ENCODE measurements around the gene KIF12. TPM values are rescaled to one million over a fixed set of nuclear protein-coding genes. Genes with fewer than 3 reads are reported as not detected.

KIF12 gene
- total and polyA plus RNA-seq, 2 experiments from 2014 or later: 4.2 to 4.3 TPM

GRCh38 chr9:114105236-114105635 lies 6.1 kb upstream of the KIF12 start:
- no peak overlapping the region for H2AFZ ChIP-seq
- peaks cover 12% of the 10 kb centered on the region for H3K4me1 Mint-ChIP-seq
- H4K20me1 ChIP-seq (replicated peaks; ENCODE audit: insufficient read depth): no peaks in the 10 kb centered on the region
- no peaks in the 10 kb centered on the region for H3F3A ChIP-seq (replicated peaks; ENCODE audit: low read depth)
- no peak overlapping the region for H3K4me3 ChIP-seq
- H3K27ac ChIP-seq (ENCODE audit: low read depth): no peak overlapping the region
- no peak overlapping the region for H3K27ac Mint-ChIP-seq
- H3K9me3 Mint-ChIP-seq: peaks cover 13% of the 10 kb centered on the region
- TF ChIP-seq ZNF462 (CRISPR knock-in tag; IDR thresholded peaks at IDR 0.05) (no peak), ETS1 (IDR thresholded peaks at IDR 0.05) (no peak), ZNF331 (CRISPR knock-in tag; IDR thresholded peaks at IDR 0.05; ENCODE audit: low read depth) (no peak), NANOG (IDR thresholded peaks at IDR 0.05; ENCODE audit: borderline replicate concordance) (no peak), CTCF (conservative IDR thresholded peaks at IDR 0.05; ENCODE audit: low read depth in 2 of 2) (no peak), ZNF114 (CRISPR knock-in tag; IDR thresholded peaks at IDR 0.05) (no peak), REST (IDR thresholded peaks at IDR 0.05; ENCODE audit: unreplicated experiment) (no peak), STAT1 (IDR thresholded peaks at IDR 0.05; ENCODE audit: unreplicated experiment) (no peak), POLR2AphosphoS5 (IDR thresholded peaks at IDR 0.05; ENCODE audit: low read depth) (no peak), EZH2 (IDR thresholded peaks at IDR 0.05; ENCODE audit: low read depth, unreplicated experiment) (no peak), JUNB (IDR thresholded peaks at IDR 0.05; ENCODE audit: unreplicated experiment) (no peak)
- ATAC-seq: no peak
- no peak overlapping the region for H3K4me2 ChIP-seq
- H3K4me3 Mint-ChIP-seq: no peak overlapping the region
- H3K27me3 ChIP-seq (ENCODE audit: insufficient read depth): peaks cover 7% of the 10 kb centered on the region; the same call in 1 of the 2 replicates
- peaks cover 7% of the 10 kb centered on the region for H3K27me3 Mint-ChIP-seq (ENCODE audit: insufficient read depth, low read depth, poor library complexity)
- no peaks in the 10 kb centered on the region; the same call in 1 of the 2 replicates for H3K4me1 ChIP-seq (ENCODE audit: insufficient read depth)
- no peaks in the 10 kb centered on the region for H3K36me3 ChIP-seq (ENCODE audit: insufficient read depth)
- H3K9me2 ChIP-seq (ENCODE audit: insufficient read depth): no peaks in the 10 kb centered on the region
- no peaks in the 10 kb centered on the region; the same call in 2 of the 3 replicates for H3K36me3 Mint-ChIP-seq (ENCODE audit: low read depth)
- H3K79me2 ChIP-seq (replicated peaks; ENCODE audit: insufficient read depth): no peaks in the 10 kb centered on the region
- no peak for DNase-seq (ENCODE audit: low spot score)
